Endothelial cell of umbilical vein (primary cell): ENCODE data around the gene IGSF6. TPM values are rescaled to one million over a fixed set of nuclear protein-coding genes. Genes with fewer than 3 reads are reported as not detected.

Experiments used
- BruUV-seq: library from RNA; stranded (reverse); fragments of 400-500 nt; replicated peaks from 2 replicates; lab custom pipeline; 2021; lab: Mats Ljungman, UMichigan
- CTCF ChIA-PET: fragments of 300-600, 350-600 bp; sonication (Branson Sonifier 250); formaldehyde crosslinking; loops from one replicate; lab custom pipeline; 2021; ENCODE audit warnings: antibody characterized with exemption, inconsistent platforms; lab: Charles Lee
- POLR2A ChIA-PET: fragments of 300-600, 350-600 bp; sonication (Branson Sonifier 250); formaldehyde crosslinking; loops from one replicate; lab custom pipeline; 2021; ENCODE audit warnings: antibody characterized with exemption, inconsistent platforms; lab: Charles Lee
- DNase-seq: peaks from one replicate; pipeline ENCODE4 v3.0.0-alpha.2; 2011; ENCODE audit warnings: low read depth, low spot score
- FAIRE-seq: peaks from 2 replicates; lab custom pipeline; 2011; peaks lifted over from hg19 to GRCh38; lab: Jason Lieb, UNC
- H2AFZ ChIP-seq: 2 replicates; pipeline ENCODE4 v1.6.0; 2012; ENCODE audit warnings: low read depth, low read length, control low read depth, inconsistent platforms
- H3K27ac ChIP-seq: 2 replicates; pipeline ENCODE4 v1.5.1; 2011; ENCODE audit warnings: low read depth, mild to moderate bottlenecking, control low read depth, low read length, moderate library complexity; ENCODE audit not compliant: insufficient read depth
- H3K27me3 ChIP-seq, 2 experiments: 2 replicates each; pipeline versions ENCODE4 v1.6.0 to v1.6.1; 2011; ENCODE audit warnings: low read length in 2 of 2, mixed read lengths in 1 of 2; ENCODE audit not compliant: control insufficient read depth in 2 of 2, insufficient read depth in 2 of 2
- H3K36me3 ChIP-seq, 2 experiments: 2 replicates in 1 of 2; 3 replicates in 1 of 2; pipeline ENCODE4 v1.5.1; 2011; ENCODE audit warnings: low read length in 2 of 2, mild to moderate bottlenecking in 1 of 2, moderate library complexity in 1 of 2; ENCODE audit not compliant: control insufficient read depth in 2 of 2, insufficient read depth in 2 of 2; ENCODE audit errors: extremely low read depth in 1 of 2
- H3K4me1 ChIP-seq: 3 replicates; pipeline ENCODE4 v1.5.1; 2011; ENCODE audit warnings: mild to moderate bottlenecking, low read length; ENCODE audit not compliant: control insufficient read depth, insufficient read depth; ENCODE audit errors: extremely low read depth
- H3K4me2 ChIP-seq: 2 replicates; pipeline ENCODE4 v1.6.1; 2011; ENCODE audit warnings: low read length, control low read depth, mixed read lengths; ENCODE audit not compliant: insufficient read depth
- H3K4me3 ChIP-seq, 3 experiments: fragments of 200-600 bp in 1 of 3; sonication (generic), shearing (Covaris generic) in 1 of 3; replicated peaks in 1 of 3; 2 replicates each; pipeline ENCODE4 v1.5.1; 2011 to 2016; ENCODE audit warnings: control low read depth in 3 of 3, low read length in 3 of 3, mild to moderate bottlenecking in 2 of 3, inconsistent platforms in 1 of 3, low read depth in 1 of 3, moderate library complexity in 1 of 3; ENCODE audit not compliant: insufficient read depth in 1 of 3
- H3K79me2 ChIP-seq: 2 replicates; pipeline ENCODE4 v1.6.0; 2012; ENCODE audit warnings: low read length, inconsistent platforms; ENCODE audit not compliant: control insufficient read depth, insufficient read depth
- H3K9ac ChIP-seq: replicated peaks from 2 replicates; pipeline ENCODE3; 2011; ENCODE audit warnings: low read length, control low read depth; ENCODE audit not compliant: insufficient read depth; ENCODE audit errors: extremely low read depth
- H3K9me1 ChIP-seq: replicated peaks from 3 replicates; pipeline ENCODE4 v1.6.0; 2011; ENCODE audit warnings: mild to moderate bottlenecking, low read length; ENCODE audit not compliant: control insufficient read depth, insufficient read depth; ENCODE audit errors: extremely low read depth
- H3K9me3 ChIP-seq: replicated peaks from 2 replicates; pipeline ENCODE4 v1.5.1; 2012; ENCODE audit warnings: low read length, inconsistent platforms; ENCODE audit not compliant: control insufficient read depth, insufficient read depth
- H4K20me1 ChIP-seq: replicated peaks from 2 replicates; pipeline ENCODE3; 2011; ENCODE audit warnings: mild to moderate bottlenecking, low read length; ENCODE audit not compliant: control insufficient read depth, insufficient read depth; ENCODE audit errors: extremely low read depth
- CTCF ChIP-seq, 2 donors: IDR thresholded peaks; 1 replicate in 1 of 2; 2 replicates in 1 of 2; pipeline ENCODE4 v1.5.1; 2011; ENCODE audit warnings: low read length in 2 of 2, mild to moderate bottlenecking in 2 of 2, moderate library complexity in 2 of 2, control low read depth in 1 of 2, inconsistent platforms in 1 of 2, low read depth in 1 of 2; ENCODE audit not compliant: insufficient read depth in 1 of 2; ENCODE audit errors: extremely low read depth in 1 of 2
- EZH2 ChIP-seq: IDR thresholded peaks from 2 replicates; pipeline ENCODE4 v1.6.1; 2012; ENCODE audit warnings: borderline replicate concordance, low read depth, mild to moderate bottlenecking, moderate library complexity, low read length, inconsistent platforms; ENCODE audit not compliant: severe bottlenecking
- FOS ChIP-seq: IDR thresholded peaks from 2 replicates; pipeline ENCODE4 v1.6.1; 2011; ENCODE audit warnings: mild to moderate bottlenecking, low read length, moderate library complexity, borderline replicate concordance; ENCODE audit not compliant: insufficient read depth
- GATA2 ChIP-seq: IDR thresholded peaks from 2 replicates; pipeline ENCODE4 v1.7.0; 2011; ENCODE audit warnings: low read depth, mild to moderate bottlenecking, moderate library complexity, mixed read lengths, low read length; ENCODE audit not compliant: insufficient read length, insufficient read depth
- JUN ChIP-seq: IDR thresholded peaks from 2 replicates; pipeline ENCODE4 v1.6.1; 2011; ENCODE audit warnings: borderline replicate concordance, low read depth; ENCODE audit not compliant: insufficient read length, insufficient read depth
- MAX ChIP-seq: IDR thresholded peaks from 2 replicates; pipeline ENCODE4 v1.6.1; 2011; ENCODE audit not compliant: insufficient read depth, insufficient read length
- MYC ChIP-seq: IDR thresholded peaks from one replicate; pipeline ENCODE4 v1.6.1; 2011; ENCODE audit warnings: mild to moderate bottlenecking, low read depth, low read length
- POLR2A ChIP-seq: IDR thresholded peaks from 2 replicates; pipeline ENCODE4 v1.6.1; 2012; ENCODE audit warnings: low read depth, mild to moderate bottlenecking, control low read depth, low read length
- POLR2AphosphoS5 ChIP-seq: IDR thresholded peaks from 2 replicates; pipeline ENCODE4 v1.6.1; 2012; ENCODE audit warnings: low read depth, mild to moderate bottlenecking, control low read depth, low read length, moderate library complexity; ENCODE audit not compliant: insufficient read depth
- dilution Hi-C: fragments of 300-500 bp; cut with MboI; formaldehyde crosslinking; loops from one replicate; pipeline ENCODE4 v1.15.0; 2019; ENCODE audit warnings: low sequenced_read_pairs; ENCODE audit not compliant: extremely low pct_ligation_motif_present
- intact Hi-C: fragments of 100-400 bp; cut with micrococcal nuclease; formaldehyde crosslinking; loops from one replicate; pipeline ENCODE4 v1.10.0; 2022
- polyA plus RNA-seq, 4 experiments: library from polyadenylated mRNA; depleted of rRNA in 3 of 4; stranded (reverse) in 3 of 4; unstranded in 1 of 4; fragments of >200 nt; gene quantifications; 2 replicates each; pipeline versions ENCODE4 v1.2.1 to v1.2.3, GENCODE V29; 2011 to 2012; ENCODE audit warnings: missing spikeins in 1 of 4
- total RNA-seq: library from RNA; stranded (reverse); gene quantifications from 2 replicates; pipeline ENCODE4 v1.2.3, GENCODE V29; 2021

IGSF6 gene
- total and polyA plus RNA-seq, 2 donors (not counting 3 experiments of a cell fraction or from before 2014, with no cell fraction given), result not detected

DNA sequence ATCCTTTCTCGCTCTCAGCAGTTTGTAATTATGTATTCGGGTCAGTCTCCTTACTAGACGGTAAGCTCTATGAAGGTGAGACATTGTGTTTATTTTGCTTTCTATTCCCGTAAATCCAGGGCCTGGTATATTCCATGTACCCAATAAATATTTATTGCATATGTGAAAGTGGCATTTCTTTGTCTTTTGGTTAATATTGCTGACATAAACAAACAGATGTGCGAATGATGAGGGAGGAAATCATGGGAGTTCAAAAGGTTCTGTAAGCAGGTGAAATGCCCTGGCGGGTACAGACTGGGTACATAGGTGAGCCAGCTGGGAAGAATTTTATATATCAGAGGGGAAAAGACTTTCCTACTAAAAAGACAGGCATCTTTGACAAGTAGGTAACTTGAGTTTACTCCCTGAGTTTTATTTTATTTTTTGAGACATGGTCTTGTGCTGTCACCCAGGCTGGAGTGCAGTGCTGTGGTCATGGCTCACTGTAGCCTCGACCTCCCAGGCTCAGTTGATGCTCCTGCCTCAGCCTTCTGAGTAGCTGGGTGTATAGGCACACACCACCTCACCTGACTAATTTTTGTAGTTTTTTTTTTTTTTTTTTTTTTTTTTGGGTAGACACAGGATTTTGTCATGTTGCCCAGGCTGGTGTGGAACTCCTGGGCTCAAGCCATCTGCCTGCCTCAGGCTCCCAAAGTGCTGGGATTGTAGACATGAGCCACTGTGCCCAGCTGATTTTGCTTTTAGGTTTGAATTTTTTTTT is 58.7 kb downstream of the IGSF6 start:
- H3K27ac ChIP-seq, result no peak overlapping the region
- no peak for DNase-seq
- peaks cover 0 to 5% of the 10 kb centered on the region in 2 experiments for H3K27me3 ChIP-seq
- H3K4me1 ChIP-seq, result peaks cover 5% of the 10 kb centered on the region
- H4K20me1 ChIP-seq, result no peaks in the 10 kb centered on the region
- ChIA-PET POLR2A (interaction anchor here (0.6 kb wide), 1 partner anchor 414 kb away, joined by 3 read pairs; no protein-coding TSS in a partner anchor), CTCF (interaction anchor here (0.9 to 3.1 kb wide), 3 partner anchors 9 to 108 kb away, joined by 3 to 8 read pairs (median 3); no protein-coding TSS in a partner anchor)
- H2AFZ ChIP-seq, result no peak overlapping the region
- no peaks in the 10 kb centered on the region for H3K79me2 ChIP-seq
- no peak overlapping the region for H3K4me2 ChIP-seq
- FAIRE-seq, result no peak
- H3K4me3 ChIP-seq, result no peak overlapping the region
- no peaks in the 10 kb centered on the region for H3K9me3 ChIP-seq
- H3K9me1 ChIP-seq, result no peaks in the 10 kb centered on the region
- TF ChIP-seq CTCF (IDR thresholded peaks at IDR 0.05; ENCODE audit: extremely low read depth in 1 of 2, insufficient read depth in 1 of 2, low read depth in 1 of 2, low read length in 2 of 2) (no peak), POLR2A (no peak), MYC (no peak), POLR2AphosphoS5 (no peak), GATA2 (no peak), FOS (no peak), MAX (no peak), JUN (no peak), EZH2 (no peak)
- no TSS peak for BruUV-seq
- dilution Hi-C loops, result no loop called here
- H3K9ac ChIP-seq, result no peak overlapping the region
- no peaks in the 10 kb centered on the region for H3K36me3 ChIP-seq
- intact Hi-C loops, result no loop called here
